Activated T-cell treated with anti-CD3 and anti-CD28 coated beads for 4 hours (primary cell): ENCODE measurements around the gene CFAP74.
"Not testable (repeated sequence)": the region's sequence is repeated elsewhere in the genome, so short reads cannot be mapped to it uniquely, and the experiment has no call there.

Experiments used
- DNase-seq: peaks from one replicate; pipeline ENCODE4 v3.0.0-alpha.2; 2020

Gene CFAP74

DNA sequence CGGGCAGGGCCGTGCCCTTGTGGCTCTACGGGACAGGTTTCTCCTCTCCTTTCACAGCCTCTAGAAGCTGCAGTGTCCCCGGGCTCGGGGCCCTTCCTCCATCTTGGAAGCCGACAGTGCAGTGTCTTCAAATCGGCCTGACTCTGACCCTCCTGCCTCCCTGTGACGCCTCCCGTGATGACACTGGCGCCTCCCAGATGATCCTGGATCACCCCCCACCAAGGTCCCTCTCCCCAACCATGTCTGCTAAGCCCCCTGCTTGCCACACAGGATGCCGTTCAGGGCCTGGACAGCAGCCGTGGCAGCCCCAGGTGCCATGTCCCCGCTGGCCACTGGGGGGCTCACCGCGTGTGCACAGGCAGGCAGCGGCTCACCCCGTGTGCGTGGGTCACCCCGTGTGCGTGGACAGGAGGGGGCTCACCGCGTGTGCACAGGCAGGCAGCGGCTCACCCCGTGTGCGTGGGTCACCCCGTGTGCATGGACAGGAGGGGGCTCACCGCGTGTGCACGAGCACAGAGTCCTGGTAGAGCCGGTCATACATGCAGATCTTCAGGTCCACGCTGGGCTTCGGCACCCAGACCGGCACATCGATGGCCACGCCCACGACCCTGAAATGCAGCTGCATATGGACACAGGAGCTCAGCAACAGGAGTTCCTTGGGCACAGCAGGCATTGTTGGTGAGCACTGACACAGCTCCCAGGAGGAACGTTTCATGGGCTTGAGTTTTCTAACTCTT lies 59.6 kb downstream of the CFAP74 start:
- DNase-seq, result peak; percentile 46

DNA sequence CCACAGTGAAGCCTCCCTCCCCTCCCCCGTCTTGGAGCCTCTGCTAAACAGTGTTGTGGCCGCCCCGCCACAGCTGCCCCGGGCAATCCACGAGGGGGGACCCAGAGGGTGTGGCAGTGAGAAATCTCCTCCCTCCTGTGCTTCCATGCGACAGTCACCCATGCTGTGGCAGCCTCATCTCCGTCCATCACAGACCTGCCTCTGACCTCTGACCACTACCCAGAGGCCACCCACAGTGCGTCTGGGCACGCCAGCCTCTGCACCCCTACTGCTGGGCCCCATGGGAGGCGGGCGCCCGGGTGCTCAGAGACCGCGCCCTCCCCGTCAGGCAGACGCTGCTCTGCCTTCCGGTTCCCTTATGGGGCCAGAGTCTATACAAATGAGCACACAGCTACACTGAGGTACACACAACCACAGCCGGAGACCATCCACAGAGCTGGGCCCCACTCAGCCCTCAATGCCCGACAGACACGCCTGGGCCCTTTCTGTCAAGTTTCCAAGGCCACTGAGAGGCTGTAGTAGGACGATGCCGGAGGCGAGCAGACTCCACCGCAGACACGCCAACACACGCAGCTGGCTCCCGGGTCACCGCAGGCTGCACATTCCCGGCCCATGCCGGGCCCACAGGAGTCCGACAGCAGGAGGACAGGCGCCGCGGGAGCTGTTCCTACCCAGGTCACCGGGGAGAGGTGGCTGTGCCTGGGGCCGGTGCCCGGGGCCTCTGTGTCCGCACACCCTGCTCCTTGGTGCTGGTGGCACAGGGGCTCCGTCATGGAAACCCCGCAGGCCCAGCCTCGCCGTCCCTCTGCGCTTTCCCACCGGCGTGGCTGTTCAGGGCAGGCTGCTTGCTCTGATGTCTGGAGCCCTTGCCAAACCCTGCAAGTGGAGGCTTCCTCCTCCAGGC lies 60.6 kb downstream of the CFAP74 start:
- no peak for DNase-seq

DNA sequence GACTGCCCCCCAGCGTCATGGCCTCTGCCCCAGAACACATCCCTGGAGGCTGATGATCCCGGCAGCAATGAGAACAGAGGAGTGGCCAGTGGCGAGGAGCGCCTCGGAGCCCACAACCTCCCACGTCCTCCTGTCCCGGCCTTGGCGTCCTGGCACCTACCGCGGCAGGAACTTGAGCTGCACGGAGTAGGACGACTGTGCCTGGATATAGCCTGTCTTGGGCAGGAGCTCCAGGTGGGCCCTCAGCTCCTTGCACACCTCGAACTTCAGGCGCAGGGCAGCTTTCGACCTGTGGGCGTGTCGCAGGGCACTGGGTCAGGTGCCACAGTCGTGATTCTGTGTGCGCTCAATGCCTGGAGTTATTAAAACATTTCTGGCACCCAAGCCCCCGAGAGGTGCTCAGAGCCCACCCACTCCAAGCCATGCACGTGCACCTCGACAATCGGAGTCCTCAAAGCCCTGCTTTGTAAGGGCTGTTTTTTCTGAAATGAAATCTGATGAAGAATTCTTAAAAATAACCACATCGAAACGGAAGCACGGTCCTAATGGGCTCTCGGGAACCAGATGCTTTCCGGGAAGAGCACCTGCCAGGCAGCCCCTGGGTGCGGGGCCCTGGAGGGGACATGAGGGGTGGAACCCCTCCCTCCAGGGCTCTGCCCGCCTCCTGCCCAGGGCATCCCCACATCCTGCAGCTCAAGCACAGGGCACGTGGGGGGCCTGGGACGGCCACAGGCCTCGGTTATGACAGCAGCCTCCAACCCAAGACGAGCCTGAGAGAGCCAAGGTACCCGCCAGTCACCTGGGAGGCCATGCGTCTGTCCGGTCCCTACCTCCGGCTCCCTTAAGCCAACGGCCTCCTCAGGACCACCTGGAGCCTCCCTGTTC lies 61.5 kb downstream of the CFAP74 start:
- no peak for DNase-seq

DNA sequence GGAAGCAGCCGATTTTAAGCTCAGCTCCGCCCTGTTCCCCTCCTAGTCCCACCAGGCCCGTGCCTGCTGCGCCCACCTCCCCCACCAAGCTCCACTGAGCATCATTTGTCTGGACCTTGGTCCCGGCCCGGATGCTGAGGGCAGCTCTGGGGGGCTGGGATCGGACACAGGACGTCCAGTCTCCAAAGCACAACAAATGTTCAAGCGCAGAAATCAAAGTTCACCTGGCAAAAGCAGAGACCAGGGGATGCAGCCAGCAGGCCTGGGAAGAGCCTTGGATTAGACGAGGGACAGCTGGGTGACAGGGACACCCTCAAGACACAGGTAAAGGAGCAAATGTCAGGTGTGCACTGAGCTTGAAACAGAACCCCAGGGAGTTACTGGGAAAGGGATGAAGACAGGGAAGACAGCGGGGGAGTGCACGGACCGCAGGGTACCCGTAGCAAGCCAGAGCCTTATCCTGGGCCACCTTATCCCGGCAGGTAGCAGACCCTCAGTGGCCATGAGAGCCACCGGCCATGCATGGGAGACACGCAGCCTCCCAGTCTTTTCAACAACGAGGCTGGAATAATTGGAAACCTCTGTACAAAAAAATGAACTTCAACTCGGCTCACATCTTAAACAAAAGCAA lies 62.3 kb downstream of the CFAP74 start:
- no peak for DNase-seq

DNA sequence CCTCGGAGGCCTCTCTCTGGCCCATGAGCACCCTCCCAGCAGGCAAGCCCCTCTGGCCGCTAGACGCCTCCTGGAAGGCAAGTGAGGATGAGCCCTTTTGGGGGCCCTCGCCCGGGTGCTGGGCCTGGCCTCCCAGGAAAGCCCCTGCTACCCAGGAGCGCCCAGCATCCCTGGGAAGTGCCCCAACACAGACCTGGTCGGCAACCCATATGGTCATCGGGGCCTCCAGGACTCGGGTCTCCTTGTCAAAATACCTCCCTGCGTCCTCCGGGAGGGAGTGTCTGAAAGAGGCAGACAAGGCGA lies 63.5 kb downstream of the CFAP74 start:
- DNase-seq, result no peak

DNA sequence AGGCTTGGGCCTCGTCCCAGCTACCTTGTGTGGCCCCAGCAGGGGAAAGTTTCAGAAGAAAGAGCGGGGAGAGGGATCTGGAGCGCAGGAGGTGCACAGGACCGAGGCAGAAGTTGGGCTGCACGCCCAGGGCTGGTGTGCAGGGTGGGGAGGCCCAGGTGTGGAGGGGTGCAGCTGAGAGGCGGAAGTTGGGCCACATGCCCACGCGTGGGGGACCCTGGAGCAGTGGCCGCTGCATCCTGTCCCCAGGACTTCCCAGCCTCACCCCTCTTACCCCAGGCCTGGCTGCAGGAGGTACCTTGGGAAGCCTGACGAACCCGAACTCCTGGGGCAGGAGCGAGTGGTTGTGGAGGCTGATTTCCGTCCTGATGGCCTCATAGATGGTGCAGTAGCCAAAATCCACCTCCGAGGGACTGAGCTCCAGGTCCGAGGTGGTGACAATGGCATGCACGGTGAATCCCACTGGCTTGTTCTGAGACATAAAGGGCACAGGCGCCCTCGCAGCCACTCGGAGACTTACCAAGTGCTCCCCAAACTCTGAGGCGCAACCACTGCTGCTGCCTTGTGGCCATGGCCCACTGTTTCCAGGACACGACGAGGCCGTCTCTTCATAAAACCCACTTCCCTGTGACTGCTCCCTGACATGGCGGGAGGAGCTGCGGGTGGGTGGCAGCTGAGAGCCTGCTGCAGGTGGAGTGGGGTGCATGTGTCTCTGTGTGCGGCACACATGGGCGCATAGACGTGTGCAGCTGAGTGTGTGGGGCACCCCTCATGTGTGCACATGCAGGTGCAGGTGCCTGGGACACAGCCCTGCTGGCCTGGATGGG lies 64.1 kb downstream of the CFAP74 start:
- DNase-seq, result no peak

DNA sequence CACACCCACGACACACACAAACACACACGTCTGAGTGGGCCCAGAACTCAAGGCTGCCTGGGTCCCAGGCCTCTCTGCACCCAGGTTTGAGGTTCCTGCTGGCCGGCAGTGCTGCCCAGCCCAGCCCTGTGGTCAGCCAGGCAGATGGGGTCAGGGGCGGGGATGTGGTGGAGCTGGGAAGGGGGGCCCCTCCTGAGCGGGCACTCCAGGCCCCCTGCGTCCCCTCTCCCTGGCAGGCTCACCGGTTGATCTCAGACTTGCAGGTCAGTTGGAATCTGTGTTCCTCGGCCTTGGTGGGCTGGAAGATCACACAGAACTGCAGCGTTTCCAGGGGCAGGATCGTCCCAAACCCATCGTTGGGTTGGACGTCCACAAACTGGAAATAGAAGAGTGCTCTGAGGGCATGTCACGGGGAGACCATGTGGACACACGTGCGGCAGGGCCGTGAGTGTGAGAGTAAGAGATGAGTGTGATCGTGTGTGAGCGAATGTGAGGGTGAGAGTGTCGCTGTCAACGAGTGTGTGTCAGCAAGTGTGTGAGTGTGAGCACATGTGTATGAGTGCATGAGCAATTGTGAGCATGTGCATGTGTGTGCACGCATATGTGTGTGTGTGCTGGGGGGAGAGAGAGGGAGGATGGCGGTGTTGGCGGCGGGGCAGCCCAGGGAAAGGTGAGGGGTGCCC lies 64.8 kb downstream of the CFAP74 start:
- no peak for DNase-seq

DNA sequence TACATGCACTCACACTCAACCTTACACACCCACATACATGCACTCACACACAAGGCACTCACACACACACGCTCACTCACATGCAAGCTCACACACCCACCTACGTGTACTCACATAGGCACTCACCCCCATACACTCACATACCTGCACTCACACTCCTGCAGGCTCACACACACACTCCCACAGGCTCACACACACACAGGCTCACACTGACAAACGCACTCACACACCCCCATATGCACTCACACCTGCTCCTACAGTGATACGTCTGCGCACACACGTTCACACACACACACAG lies 65.4 kb downstream of the CFAP74 start:
- DNase-seq, result no peak

DNA sequence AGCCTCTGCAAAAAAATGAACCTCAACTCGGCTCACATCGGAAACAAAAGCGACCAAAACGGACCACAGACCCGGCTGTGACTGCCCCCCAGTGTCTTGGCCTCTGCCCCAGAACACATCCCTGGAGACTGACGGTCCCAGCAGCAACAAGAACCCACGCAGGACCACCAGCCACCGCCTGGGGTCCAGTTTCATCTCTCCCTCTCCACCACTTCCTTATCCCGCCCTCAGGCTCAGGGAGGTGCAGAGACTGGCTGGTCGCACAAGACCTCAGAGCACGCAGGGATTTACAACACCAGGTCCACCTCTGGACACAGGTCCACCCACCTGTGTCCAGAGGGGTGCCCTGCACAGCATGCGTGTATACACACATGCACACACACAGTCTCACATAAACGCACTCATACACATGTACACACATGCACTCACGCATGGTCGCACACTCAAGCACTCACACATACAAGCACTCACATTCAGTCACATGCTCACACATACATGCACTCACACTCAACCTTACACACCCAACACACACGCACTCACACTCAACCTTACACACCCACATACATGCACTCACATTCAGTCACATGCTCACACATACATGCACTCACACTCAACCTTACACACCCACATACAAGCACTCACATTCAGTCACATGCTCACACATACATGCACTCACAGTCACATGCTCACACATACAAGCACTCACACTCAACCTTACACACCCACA lies 65.9 kb downstream of the CFAP74 start:
- no peak for DNase-seq

DNA sequence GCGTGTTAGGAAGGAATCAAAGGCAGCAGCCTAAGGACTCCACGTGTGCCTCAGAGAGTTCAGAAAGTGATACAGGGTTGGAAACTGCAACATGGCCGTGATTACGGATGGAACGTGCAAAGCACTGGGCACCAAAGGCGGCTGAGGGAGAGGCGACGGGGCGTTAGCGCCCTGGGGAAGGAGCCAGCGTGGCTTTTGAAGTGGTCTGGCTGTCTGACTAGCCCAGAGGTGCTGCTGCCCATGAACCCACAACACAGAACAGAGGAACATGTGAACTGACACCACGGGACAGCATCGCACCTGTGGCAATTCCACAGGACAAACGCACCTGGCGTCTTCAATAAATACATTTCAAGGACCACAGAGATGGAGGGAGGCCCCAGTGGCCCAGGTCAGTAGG lies 66.5 kb downstream of the CFAP74 start:
- DNase-seq, result no peak

DNA sequence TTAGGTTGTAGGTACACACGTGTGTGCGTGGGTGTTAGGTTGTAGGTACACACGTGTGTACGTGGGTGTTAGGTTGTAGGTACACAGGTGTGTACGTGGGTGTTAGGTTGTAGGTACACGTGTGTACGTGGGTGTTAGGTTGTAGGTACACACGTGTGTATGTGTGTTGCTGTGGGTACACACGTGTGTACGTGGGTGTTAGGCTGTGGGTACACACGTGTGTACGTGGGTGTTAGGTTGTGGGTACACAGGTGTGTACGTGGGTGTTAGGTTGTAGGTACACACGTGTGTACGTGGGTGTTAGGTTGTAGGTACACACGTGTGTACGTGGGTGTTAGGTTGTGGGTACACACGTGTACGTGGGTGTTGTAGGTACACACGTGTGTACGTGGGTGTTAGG lies 68.7 kb downstream of the CFAP74 start:
- not testable (repeated sequence) for DNase-seq

DNA sequence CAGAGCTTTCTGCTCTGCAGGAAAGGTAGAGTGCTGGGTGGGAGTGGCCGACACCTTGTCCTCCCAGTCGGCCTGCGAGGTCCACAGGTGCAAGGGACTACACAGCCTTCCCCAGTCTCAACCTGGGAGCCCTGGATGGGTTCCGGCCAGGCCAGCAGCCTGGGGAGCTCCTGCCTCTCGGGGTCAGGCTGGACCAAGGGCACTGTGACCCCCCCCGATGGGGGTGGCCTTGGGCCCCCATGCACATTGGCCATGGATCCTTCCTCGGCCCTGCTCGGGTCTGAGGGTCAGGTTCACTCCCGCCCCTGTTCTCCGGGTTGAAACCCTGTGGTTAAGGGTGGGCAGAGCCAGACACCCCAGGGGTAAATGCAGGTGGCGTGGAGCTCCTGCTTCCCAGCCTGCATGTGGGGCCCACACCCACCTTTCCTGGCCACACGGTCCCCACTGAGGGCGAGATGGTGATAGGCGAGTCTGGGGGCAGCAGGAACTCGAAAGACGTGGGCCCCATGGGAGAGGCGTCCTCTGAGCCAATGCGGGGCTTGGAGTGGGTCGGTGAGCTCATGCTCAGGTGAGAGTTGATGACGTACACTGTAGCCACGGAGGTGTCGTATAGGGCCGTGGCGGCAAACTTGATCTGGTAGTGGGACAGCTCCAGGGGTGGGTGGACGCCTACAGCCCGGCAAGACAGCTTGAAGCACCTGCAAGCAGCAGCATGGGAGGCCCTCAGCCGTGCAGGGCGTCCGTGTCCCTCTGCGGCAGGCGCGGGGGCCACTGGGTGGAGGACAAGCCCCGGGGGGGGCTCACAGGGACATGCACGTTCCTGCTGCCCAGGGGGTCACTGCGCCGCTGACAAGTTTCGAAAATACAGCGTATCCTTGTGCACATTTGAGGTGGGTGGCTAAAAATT lies 73.7 kb downstream of the CFAP74 start:
- no peak for DNase-seq

DNA sequence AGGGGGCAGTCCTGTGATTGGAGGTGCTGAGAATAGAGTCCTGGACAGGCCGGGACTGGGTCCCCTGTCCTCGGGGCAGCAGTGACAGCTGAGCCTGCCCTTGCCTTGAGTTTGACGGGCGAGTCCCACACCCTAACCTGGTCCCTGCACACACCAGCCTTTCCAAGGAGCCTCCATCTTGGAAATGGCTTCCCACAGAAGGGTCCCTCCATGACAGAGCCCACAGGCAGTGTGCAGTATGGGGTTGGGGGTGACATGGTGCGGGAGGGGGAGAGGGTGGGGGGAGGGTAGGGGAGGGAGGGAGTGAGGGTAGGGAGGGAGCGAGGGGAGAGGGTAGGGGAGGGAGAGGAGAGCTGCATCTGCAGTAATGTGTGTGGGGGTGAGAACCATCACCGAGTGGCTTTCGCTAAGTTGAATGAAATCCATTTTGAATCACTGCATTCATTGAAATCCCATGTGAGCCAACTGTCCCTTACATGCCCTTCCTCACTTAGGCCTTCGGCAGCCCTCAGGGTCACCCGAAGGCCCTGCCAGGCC lies 74.4 kb downstream of the CFAP74 start:
- DNase-seq, result no peak

DNA sequence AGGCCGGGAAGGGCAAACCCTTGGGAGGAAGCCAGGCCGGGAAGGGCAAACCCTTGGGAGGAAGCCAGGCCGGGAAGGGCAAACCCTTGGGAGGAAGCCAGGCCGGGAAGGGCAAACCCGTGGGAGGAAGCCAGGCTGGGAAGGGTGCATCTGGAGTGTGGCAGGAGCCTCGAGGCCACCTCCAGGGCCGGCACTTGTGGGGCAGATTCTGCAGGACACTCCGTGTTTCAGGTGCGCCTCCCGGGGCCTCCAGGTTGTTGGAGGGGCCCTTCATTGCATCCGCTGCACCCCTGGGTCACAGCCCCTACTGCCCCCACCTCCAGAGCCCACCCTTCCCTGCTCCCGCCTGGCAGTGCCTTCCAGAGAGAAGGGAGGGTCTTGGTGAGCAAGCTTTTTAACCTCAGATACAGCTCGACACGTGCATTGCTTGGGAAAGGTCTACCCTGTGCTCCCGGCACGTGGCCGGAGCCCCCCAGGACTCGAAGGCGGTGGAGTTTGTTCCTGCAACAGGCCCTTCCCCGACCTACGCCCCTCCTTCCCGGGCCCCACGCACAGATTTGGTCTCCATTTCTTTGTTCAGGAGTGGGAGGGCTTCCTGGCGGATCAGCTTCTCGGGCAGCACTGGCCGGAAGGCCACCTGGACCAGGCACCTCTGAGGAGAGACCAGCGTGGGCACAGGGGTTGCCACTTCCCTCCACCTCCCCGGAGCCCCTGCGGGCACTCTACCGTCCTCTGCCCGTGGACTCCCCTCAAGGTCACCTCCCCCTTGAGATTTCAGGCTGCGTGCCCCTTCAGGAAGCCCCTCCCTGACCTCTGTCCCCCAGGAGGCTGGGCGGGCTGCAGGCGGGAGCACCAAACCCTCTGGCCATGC lies 75.1 kb downstream of the CFAP74 start:
- DNase-seq, result no peak

DNA sequence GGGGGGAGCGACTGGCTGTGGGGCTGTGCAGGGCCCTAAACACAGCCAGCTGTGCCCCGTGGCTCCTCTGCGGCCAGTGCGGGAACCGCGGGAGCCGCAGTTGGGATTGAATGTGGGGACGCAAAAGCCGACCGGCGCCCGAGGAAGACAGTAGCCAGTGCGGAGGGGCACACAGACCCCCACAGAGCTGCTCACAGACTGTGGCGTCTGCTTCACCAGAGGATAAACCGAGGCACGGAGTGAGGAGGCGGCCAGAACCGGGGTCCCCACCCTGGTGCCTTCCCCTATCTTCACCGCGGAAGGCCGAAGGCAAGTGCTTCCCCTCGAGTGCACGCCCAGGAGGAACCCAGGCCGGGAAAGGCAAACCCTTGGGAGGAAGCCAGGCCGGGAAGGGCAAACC lies 75.8 kb downstream of the CFAP74 start:
- DNase-seq, result no peak

DNA sequence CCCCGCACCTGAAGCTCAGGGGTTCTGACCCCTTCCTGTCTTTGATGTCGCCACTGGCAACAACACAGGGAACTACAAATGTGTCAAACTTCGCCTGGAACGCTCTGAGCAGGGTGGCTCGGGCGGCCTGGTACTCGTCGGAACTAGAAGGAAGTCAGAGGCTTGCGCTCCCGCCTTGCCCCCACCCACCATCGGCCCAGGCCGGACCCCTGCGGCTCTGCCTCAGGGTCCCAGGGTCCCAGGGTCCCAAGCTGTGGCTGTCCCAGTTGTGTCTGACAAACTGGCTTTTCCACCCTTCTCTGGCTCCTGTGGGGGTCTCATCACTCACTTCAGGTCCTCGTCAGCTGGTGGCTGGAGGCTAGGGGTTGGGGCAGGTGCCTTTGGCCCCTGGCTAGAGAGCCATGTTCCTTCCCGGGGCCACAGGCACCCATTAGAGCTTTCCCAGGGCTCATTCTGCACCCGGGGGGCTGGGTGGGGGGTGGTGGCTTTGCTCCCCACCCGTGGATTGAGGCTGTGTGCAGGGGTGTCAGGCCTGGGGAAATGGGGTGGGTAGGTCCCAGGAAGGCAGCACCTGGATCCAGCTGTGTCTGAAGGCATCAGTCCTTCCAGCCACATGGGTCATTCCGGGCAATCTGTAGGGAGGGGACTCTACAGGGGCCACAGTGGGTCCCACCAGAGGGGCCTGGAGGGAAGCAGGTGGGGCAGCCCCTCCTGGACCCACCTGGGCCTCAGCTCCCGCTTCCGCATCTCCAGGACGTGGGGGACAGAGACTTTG lies 76.5 kb downstream of the CFAP74 start:
- DNase-seq, result no peak

DNA sequence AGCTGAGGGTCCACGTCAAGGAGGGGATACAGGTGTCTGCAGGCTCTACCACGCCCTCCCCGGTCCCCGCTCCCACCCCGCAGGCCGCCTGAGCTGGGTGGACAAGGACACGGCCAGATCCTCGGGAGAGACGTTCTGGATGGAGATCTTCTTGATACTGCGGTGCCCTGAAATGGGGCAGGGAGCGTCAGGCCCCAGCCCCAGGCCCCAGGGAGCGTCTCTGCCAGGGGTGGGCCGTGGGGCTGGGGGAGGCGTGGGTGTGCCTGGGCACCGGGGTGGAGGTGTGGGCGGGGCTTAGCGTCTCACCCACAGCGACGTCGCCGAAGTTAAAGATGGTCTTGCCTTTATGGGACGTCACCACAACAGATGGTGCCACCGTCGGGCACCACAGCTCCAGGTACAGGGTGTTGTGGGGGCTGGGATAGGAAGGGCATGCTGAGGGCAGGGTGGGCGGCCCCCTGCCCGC lies 77.2 kb downstream of the CFAP74 start:
- DNase-seq, result no peak
